ENCODE measurements around the gene GALNT10. TPM values are rescaled to one million over a fixed set of nuclear protein-coding genes. Genes with fewer than 3 reads are reported as not detected.

GALNT10 gene
- total and polyA plus RNA-seq, 2 of the 8 experiments (the other 6 are each of a cell fraction or from before 2014, with no cell fraction given) = 4.6 to 15.5 TPM

- no peak for TF ChIP-seq FOSL1 (IDR thresholded peaks at IDR 0.05; ENCODE audit: insufficient read depth, low read depth, low read length)
- no peak for TF ChIP-seq TAF7 (optimal IDR thresholded peaks at IDR 0.05; ENCODE audit: borderline replicate concordance, low read depth, low read length)
- TF ChIP-seq CEBPB (IDR thresholded peaks at IDR 0.05; ENCODE audit: low read depth, low read length) = no peak
- no peak for TF ChIP-seq POU5F1 (IDR thresholded peaks at IDR 0.05; ENCODE audit: low read depth, low read length)
- no peak for TF ChIP-seq CHD1 (IDR thresholded peaks at IDR 0.05; ENCODE audit: low read depth, low read length)
- no peak for TF ChIP-seq ASH2L (IDR thresholded peaks at IDR 0.05; ENCODE audit: low read length)
- TF ChIP-seq ZNF274 (IDR thresholded peaks at IDR 0.05; ENCODE audit: borderline replicate concordance, extremely low read depth, low read length) = no peak
- TF ChIP-seq SRF (IDR thresholded peaks at IDR 0.05; ENCODE audit: low read depth, low read length) = no peak
Observed at GRCh38 chr5:154355129-154355611, 164.6 kb downstream of the GALNT10 start (continued).
